Measurements from ENCODE around the gene ATXN10.
A peak's percentile ranks its signal among the peaks of the same experiment; 100 is the strongest.

The ATXN10 gene

DNA sequence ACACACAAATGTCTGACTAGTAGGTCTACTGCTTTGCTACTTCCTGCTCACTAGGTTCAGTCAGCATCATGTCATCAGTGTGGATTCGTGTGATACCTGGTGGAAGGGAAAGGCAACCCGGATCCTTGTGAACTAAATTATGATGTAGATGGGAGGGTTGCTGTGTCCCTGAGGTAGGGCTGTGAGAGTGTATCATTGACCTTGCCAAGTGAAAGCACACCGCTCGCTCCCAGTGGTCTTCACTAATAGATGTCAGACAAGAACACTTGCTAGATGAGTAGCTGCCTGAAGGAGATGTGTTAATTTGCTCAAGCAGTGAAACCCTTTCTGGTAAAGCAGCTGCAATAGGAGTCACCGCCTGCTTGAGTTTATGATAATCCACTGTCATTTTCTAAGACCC lies 185.9 kb downstream of the ATXN10 start:
- no peaks in the 10 kb centered on the region for H3K27me3 ChIP-seq (ENCODE audit: control insufficient read depth in 1 of 2, insufficient read depth in 2 of 2, low read length in 2 of 2)
- peaks cover 5 to 23% of the 10 kb centered on the region in 2 donors for H3K36me3 ChIP-seq (ENCODE audit: control insufficient read depth in 2 of 2, insufficient read depth in 2 of 2, low read length in 2 of 2)
- H3K9ac ChIP-seq (ENCODE audit: low read length in 2 of 2) = no peak overlapping the region
- H3K4me3 ChIP-seq (ENCODE audit: low read length in 2 of 2) = no peak overlapping the region
- H3K4me1 ChIP-seq (ENCODE audit: control insufficient read depth, insufficient read depth, low read length) = no peaks in the 10 kb centered on the region
- H3K27ac ChIP-seq (ENCODE audit: low read length) = no peak overlapping the region
- peaks cover 0 to 13% of the 10 kb centered on the region in 2 donors for H3K9me3 ChIP-seq (ENCODE audit: control insufficient read depth in 2 of 2, low read length in 2 of 2)

DNA sequence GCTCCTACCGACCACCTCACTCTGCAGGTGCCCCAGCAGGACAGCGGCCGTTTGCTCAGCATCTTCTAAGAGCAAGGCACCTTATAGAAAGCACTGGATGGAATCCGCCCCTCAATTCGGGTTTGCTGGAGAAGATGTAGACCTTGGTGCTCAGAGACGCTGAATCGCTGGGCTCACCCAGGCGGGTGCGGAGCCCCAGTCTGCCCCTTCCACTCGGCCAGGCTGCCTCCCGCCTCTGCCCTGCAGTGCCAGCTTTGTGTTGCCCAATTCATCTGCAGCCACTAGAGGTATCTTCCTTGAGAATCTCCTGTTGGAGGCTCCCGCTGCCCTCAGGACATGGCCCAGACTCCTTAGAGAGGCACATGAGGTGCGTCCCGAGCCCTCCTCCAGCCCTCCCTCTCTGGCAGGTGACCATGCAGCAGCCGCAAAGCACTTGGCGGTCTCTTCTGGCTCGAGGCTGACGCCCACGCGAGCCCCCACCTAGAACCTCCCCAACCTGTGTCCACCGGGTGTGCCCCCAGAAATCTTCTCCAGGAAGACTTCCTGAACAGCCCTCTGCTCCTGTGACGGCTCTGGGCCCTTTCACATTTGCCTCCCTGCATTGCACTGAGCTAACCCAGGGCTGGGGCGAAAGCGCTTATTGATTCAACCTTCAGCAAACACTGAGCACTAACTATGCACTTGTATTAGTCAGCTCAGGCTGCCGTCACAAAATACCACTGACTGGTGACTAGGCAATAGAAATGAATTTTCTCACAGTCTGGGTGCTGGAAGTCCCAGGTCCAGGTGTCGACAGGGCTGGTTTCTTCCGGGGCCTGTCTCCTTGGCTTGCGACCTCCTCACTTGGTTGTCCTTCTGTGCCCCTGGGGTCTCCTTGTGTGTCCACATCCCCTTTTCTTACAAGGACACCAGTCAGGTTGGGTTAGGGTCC lies 187.9 kb downstream of the ATXN10 start:
- Histone ChIP-seq H3K27ac (ENCODE audit: low read length) (no peak overlapping the region), H3K36me3 (ENCODE audit: control insufficient read depth in 2 of 2, insufficient read depth in 2 of 2, low read length in 2 of 2) (peaks cover 5 to 20% of the 10 kb centered on the region in 2 donors), H3K4me1 (ENCODE audit: control insufficient read depth, insufficient read depth, low read length) (peaks cover 2% of the 10 kb centered on the region)

DNA sequence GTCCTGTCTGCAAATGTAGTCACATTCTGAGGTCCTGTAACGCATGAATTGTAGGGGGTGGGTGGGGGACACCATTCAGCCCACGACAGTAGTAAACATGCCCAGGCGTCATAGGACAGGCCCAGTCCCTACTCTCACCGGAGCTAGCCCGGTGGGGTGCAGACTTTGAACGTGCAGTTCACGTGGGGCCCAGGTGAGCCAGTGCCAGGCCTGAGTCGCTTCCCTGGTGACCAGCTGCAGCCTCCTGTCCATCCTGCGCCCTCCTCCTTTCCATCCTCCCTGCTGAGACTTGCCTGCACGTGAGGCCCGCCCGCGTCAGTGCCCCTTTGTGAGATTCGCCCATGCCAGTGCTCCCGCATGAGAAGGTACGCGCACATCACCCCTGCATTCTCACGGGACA lies 188.6 kb downstream of the ATXN10 start:
- Histone ChIP-seq H3K9me3 (ENCODE audit: control insufficient read depth in 2 of 2, low read length in 2 of 2) (peaks cover 0 to 8% of the 10 kb centered on the region in 2 donors), H3K36me3 (ENCODE audit: control insufficient read depth in 2 of 2, insufficient read depth in 2 of 2, low read length in 2 of 2) (peaks cover 4 to 18% of the 10 kb centered on the region in 2 donors), H3K27me3 (ENCODE audit: control insufficient read depth in 1 of 2, insufficient read depth in 2 of 2, low read length in 2 of 2) (no peaks in the 10 kb centered on the region), H3K4me3 (ENCODE audit: low read length in 2 of 2) (no peak overlapping the region), H3K9ac (ENCODE audit: low read length in 2 of 2) (no peak overlapping the region), H3K4me1 (ENCODE audit: control insufficient read depth, insufficient read depth, low read length) (peaks cover 4% of the 10 kb centered on the region), H3K27ac (ENCODE audit: low read length) (no peak overlapping the region)

More for the DNA sequence above, 187.9 kb downstream of the ATXN10 start:
- no peak overlapping the region for H3K9ac ChIP-seq (ENCODE audit: low read length in 2 of 2)
- no peak overlapping the region for H3K4me3 ChIP-seq (ENCODE audit: low read length in 2 of 2)
- peaks cover 0 to 8% of the 10 kb centered on the region in 2 donors for H3K9me3 ChIP-seq (ENCODE audit: control insufficient read depth in 2 of 2, low read length in 2 of 2)
- H3K27me3 ChIP-seq (ENCODE audit: control insufficient read depth in 1 of 2, insufficient read depth in 2 of 2, low read length in 2 of 2) = no peaks in the 10 kb centered on the region

DNA sequence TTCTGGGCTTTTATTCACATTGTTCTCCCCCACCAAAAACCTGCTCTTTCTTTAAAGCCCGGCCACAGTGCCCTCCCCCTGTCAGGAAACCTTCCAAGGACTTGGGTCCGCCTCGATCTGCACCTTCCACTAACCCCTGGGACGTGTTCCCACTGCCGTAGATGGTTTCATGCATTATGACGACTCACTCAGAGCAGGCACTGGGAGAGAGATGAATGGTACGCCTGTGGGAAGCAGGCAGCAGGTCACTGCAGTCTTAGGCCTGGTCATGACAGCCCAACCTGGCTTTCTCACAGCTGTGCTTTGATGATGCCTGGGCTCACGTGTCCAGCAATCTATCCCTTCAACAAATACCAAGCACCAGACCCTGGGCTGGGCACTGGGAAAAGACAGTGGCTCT lies 189.6 kb downstream of the ATXN10 start:
- Histone ChIP-seq H3K4me1 (ENCODE audit: control insufficient read depth, insufficient read depth, low read length) (peaks cover 4% of the 10 kb centered on the region), H3K4me3 (ENCODE audit: low read length in 2 of 2) (no peak overlapping the region)

DNA sequence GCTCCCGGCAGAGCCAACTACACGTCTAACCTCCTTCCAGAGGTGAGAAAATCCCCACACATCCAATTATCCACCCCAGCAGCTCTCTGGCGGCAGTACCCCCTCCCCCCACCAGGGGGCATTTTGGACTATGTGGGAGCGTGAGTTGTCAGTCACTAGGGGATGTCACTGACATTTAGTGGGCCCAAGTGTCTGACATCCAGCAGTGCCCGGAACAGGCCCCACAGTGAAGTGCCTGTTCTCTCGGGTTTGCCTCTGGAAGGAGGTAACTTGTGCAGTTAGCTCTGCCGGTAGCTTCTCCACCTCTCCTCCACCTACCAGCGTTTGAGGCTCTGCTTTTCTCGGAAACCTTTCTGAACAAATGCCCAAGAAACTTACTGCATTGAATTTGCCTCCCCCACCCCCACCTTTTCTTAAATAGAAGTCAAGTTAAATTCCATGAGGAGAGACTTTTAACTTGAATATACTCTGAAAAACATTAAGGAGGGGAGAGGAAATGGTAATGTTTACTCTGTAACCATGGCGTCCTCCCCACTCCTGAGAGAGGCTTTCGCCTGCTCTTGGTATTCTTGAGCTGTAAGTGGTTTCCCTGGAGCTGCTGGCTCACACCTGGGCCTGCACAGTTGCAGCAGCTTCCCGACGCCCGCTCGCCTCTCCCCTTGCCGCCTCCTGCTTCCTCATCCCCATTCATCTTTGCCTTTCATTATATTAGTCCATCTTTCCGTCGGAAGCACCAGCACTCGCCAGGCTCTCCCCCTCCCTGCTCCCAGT lies 192.5 kb downstream of the ATXN10 start:
- peaks cover 17% of the 10 kb centered on the region for H3K4me1 ChIP-seq (ENCODE audit: control insufficient read depth, insufficient read depth, low read length)
- H3K9me3 ChIP-seq (ENCODE audit: control insufficient read depth in 2 of 2, low read length in 2 of 2) = peaks cover 0 to 8% of the 10 kb centered on the region in 2 donors
- no peaks in the 10 kb centered on the region for H3K36me3 ChIP-seq (ENCODE audit: control insufficient read depth in 2 of 2, insufficient read depth in 2 of 2, low read length in 2 of 2)
- no peak overlapping the region for H3K9ac ChIP-seq (ENCODE audit: low read length in 2 of 2)
- no peak overlapping the region for H3K27ac ChIP-seq (ENCODE audit: low read length)
- H3K4me3 ChIP-seq (ENCODE audit: low read length in 2 of 2) = no peak overlapping the region
- H3K27me3 ChIP-seq (ENCODE audit: control insufficient read depth in 1 of 2, insufficient read depth in 2 of 2, low read length in 2 of 2) = peaks cover 17 to 33% of the 10 kb centered on the region in 2 donors

More for the DNA sequence above, 189.6 kb downstream of the ATXN10 start:
- H3K27ac ChIP-seq (ENCODE audit: low read length) = no peak overlapping the region
- H3K9ac ChIP-seq (ENCODE audit: low read length in 2 of 2) = no peak overlapping the region
- H3K9me3 ChIP-seq (ENCODE audit: control insufficient read depth in 2 of 2, low read length in 2 of 2) = peaks cover 0 to 8% of the 10 kb centered on the region in 2 donors
- H3K36me3 ChIP-seq (ENCODE audit: control insufficient read depth in 2 of 2, insufficient read depth in 2 of 2, low read length in 2 of 2) = peaks cover 0 to 11% of the 10 kb centered on the region in 2 donors
- peaks cover 5 to 7% of the 10 kb centered on the region in 2 donors for H3K27me3 ChIP-seq (ENCODE audit: control insufficient read depth in 1 of 2, insufficient read depth in 2 of 2, low read length in 2 of 2)

DNA sequence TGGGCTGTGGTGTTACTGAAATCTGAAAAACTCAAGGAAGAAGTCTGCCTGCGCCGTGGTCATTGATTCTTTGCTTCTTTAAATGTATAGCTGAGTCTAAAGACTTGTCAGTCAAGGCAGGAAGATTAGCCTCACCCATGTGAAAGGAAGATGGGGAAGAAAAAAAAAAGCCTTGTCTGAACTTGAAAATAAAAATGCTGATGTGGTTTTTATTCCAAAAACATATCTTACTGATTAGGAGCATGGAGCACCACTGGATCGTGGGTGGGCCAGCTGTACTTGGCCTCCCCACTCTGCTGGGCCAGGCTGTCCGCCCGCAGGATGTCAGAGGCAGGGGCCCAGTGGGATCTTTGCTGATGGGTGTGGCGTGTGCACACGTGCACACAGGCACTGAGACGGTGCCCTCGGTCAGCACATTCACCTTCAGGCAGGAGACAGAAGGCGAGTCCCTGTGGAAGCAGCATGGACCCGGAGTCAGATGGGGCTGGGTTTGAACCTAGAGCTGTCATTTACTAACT lies 193.4 kb downstream of the ATXN10 start:
- Histone ChIP-seq H3K4me1 (ENCODE audit: control insufficient read depth, insufficient read depth, low read length) (peaks cover 17% of the 10 kb centered on the region), H3K9ac (ENCODE audit: low read length in 2 of 2) (no peak overlapping the region), H3K27ac (ENCODE audit: low read length) (no peak overlapping the region), H3K9me3 (ENCODE audit: control insufficient read depth in 2 of 2, low read length in 2 of 2) (peaks cover 0 to 6% of the 10 kb centered on the region in 2 donors), H3K27me3 (ENCODE audit: control insufficient read depth in 1 of 2, insufficient read depth in 2 of 2, low read length in 2 of 2) (peaks cover 20 to 40% of the 10 kb centered on the region in 2 donors), H3K36me3 (ENCODE audit: control insufficient read depth in 2 of 2, insufficient read depth in 2 of 2, low read length in 2 of 2) (no peaks in the 10 kb centered on the region), H3K4me3 (ENCODE audit: low read length in 2 of 2) (no peak overlapping the region)

DNA sequence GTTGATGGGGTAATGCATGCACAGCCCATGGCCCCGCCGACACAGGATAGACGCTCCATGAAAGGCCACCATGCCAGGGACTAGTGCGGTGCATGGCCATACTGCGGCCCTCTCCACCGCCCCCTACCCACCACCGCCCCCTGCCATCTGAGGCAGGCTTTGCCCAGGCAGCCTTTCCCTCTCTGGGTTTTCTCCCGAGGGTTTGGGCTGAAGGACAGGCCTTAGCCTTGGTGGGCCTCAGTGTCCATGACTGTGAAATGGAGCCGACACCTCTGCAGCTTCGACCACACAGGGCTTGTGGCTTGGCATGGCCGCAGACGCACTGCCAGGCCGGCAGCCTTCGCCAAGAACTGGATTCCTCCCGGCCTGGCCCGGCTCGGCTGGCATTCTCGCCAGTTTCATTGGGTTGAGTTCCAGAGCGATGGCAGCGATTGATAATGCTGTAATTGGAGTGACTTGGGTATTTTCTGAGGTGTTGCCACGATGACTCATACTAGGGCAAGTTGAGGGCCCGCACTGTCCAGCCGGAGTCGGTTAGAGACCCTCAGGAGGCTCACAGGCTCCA lies 194.0 kb downstream of the ATXN10 start:
- peaks cover 17% of the 10 kb centered on the region for H3K4me1 ChIP-seq (ENCODE audit: control insufficient read depth, insufficient read depth, low read length)
- no peak overlapping the region for H3K4me3 ChIP-seq (ENCODE audit: low read length in 2 of 2)
- no peak overlapping the region for H3K27ac ChIP-seq (ENCODE audit: low read length)
- H3K9ac ChIP-seq (ENCODE audit: low read length in 2 of 2) = no peak overlapping the region
- peaks cover 0 to 5% of the 10 kb centered on the region in 2 donors for H3K9me3 ChIP-seq (ENCODE audit: control insufficient read depth in 2 of 2, low read length in 2 of 2)
- H3K36me3 ChIP-seq (ENCODE audit: control insufficient read depth in 2 of 2, insufficient read depth in 2 of 2, low read length in 2 of 2) = no peaks in the 10 kb centered on the region
- H3K27me3 ChIP-seq (ENCODE audit: control insufficient read depth in 1 of 2, insufficient read depth in 2 of 2, low read length in 2 of 2) = peaks cover 23 to 40% of the 10 kb centered on the region in 2 donors

DNA sequence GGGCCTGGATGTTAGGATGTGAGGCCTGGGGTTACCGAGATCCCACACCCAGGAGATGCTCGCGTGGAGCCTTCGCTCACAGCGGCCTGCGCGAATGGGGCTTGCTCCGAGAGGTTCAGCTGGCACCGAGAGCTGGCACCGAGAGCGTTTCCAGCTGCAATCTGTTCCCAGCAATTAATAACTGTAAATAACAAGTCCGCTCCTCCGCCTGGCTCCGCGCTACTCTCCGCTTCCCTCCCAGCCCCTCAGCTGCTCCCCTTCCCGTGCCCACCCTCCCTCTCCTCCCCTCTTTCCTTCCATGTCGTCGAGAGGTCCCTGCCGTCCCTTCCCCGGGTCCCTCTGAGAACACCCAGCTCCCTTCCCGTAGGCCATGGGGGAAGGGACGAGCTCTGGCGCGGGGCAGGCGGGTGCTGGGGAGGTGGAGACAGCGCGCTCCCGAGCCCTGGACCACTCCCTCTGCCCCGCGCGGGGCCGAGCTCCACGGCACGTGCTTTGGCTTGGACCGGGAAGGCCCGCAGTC lies 194.6 kb downstream of the ATXN10 start:
- H3K27me3 ChIP-seq (ENCODE audit: control insufficient read depth in 1 of 2, insufficient read depth in 2 of 2, low read length in 2 of 2) = peaks cover 23 to 40% of the 10 kb centered on the region in 2 donors

DNA sequence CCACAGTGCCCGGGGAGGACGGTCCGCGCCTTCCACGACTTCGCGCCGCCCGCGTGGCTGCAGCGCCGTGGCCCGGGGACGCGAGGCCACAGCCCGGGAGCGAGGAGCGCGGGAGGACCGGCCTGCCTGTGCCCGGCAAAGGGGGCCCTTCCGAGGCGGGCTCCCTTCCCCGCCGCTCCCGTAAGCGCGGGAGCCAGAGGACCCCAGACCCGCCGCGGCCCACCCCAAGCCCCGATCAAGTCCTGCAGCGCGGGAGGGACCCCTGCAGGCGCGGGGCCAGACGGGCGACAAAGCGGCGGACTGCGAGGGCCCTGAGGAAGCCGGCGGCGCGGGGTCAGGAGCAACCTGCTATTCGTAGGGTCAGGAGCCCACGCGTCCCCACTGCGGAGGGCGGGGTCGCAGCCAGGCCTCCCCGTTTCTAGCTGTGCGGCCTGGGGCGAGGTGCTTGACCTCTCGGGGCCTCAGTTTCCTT lies 195.0 kb downstream of the ATXN10 start:
- H3K9ac ChIP-seq (ENCODE audit: low read length in 2 of 2) = no peak overlapping the region
- peaks cover 17% of the 10 kb centered on the region for H3K4me1 ChIP-seq (ENCODE audit: control insufficient read depth, insufficient read depth, low read length)
- no peak overlapping the region for H3K27ac ChIP-seq (ENCODE audit: low read length)
- H3K9me3 ChIP-seq (ENCODE audit: control insufficient read depth in 2 of 2, low read length in 2 of 2) = peaks cover 0 to 4% of the 10 kb centered on the region in 2 donors
- peaks cover 23 to 40% of the 10 kb centered on the region in 2 donors for H3K27me3 ChIP-seq (ENCODE audit: control insufficient read depth in 1 of 2, insufficient read depth in 2 of 2, low read length in 2 of 2)
- no peaks in the 10 kb centered on the region for H3K36me3 ChIP-seq (ENCODE audit: control insufficient read depth in 2 of 2, insufficient read depth in 2 of 2, low read length in 2 of 2)
- peak overlapping the region in 1 of 2 donors; percentile 54 for H3K4me3 ChIP-seq (ENCODE audit: low read length in 2 of 2)

More for the DNA sequence above, 194.6 kb downstream of the ATXN10 start:
- peaks cover 0 to 5% of the 10 kb centered on the region in 2 donors for H3K9me3 ChIP-seq (ENCODE audit: control insufficient read depth in 2 of 2, low read length in 2 of 2)
- peaks cover 17% of the 10 kb centered on the region for H3K4me1 ChIP-seq (ENCODE audit: control insufficient read depth, insufficient read depth, low read length)
- H3K27ac ChIP-seq (ENCODE audit: low read length) = no peak overlapping the region
- H3K9ac ChIP-seq (ENCODE audit: low read length in 2 of 2) = no peak overlapping the region
- H3K36me3 ChIP-seq (ENCODE audit: control insufficient read depth in 2 of 2, insufficient read depth in 2 of 2, low read length in 2 of 2) = no peaks in the 10 kb centered on the region
- H3K4me3 ChIP-seq (ENCODE audit: low read length in 2 of 2) = no peak overlapping the region

All from stomach smooth muscle (tissue), 2 donors.